DOHH2 (cell line): ENCODE measurements around the gene PRKN.

Experiments
- H3F3A ChIP-seq: fragments of 200-600 bp; sonication (generic), shearing (Covaris generic); 2 replicates; pipeline ENCODE4 v1.6.0; 2016; ENCODE audit warnings: antibody characterized with exemption, mild to moderate bottlenecking; ENCODE audit not compliant: control insufficient read depth, insufficient read depth
- H3K27ac ChIP-seq: fragments of 200-600 bp; sonication (generic); 2 replicates; pipeline ENCODE4 v1.5.1; 2014; ENCODE audit warnings: low read depth, mild to moderate bottlenecking, low read length, moderate library complexity
- H3K27me3 ChIP-seq: fragments of 200-600 bp; sonication (generic); 2 replicates; pipeline ENCODE4 v1.6.1; 2014; ENCODE audit warnings: mild to moderate bottlenecking, low read length, mixed read lengths; ENCODE audit not compliant: control insufficient read depth
- H3K36me3 ChIP-seq: fragments of 200-600 bp; sonication (generic); 2 replicates; pipeline ENCODE4 v1.6.1; 2014; ENCODE audit warnings: mild to moderate bottlenecking, low read length, moderate library complexity, mixed read lengths; ENCODE audit not compliant: control insufficient read depth
- H3K4me1 ChIP-seq: fragments of 200-600 bp; sonication (generic); 2 replicates; pipeline ENCODE4 v1.6.1; 2014; ENCODE audit warnings: mild to moderate bottlenecking, low read length, mixed read lengths; ENCODE audit not compliant: control insufficient read depth
- H3K4me2 ChIP-seq: fragments of 200-600 bp; sonication (generic); 2 replicates; pipeline ENCODE4 v1.6.0; 2014; ENCODE audit warnings: mild to moderate bottlenecking, low read length, moderate library complexity
- H3K4me3 ChIP-seq: fragments of 200-600 bp; sonication (generic); 2 replicates; pipeline ENCODE4 v1.5.1; 2014; ENCODE audit warnings: mild to moderate bottlenecking, low read length, mixed read lengths
- H3K79me2 ChIP-seq: fragments of 200-600 bp; sonication (generic); 2 replicates; pipeline ENCODE4 v1.6.1; 2014; ENCODE audit warnings: mild to moderate bottlenecking, low read length, mixed read lengths; ENCODE audit not compliant: control insufficient read depth
- H3K9me2 ChIP-seq: fragments of 200-600 bp; sonication (generic); replicated peaks from 2 replicates; pipeline ENCODE4 v1.6.1; 2014; ENCODE audit warnings: mild to moderate bottlenecking, low read length, mixed read lengths; ENCODE audit not compliant: control insufficient read depth
- H3K9me3 ChIP-seq: fragments of 200-600 bp; sonication (generic); 2 replicates; pipeline ENCODE4 v1.6.1; 2014; ENCODE audit warnings: antibody characterized with exemption, low read length, mixed read lengths; ENCODE audit not compliant: control insufficient read depth, insufficient read depth
- H4K20me1 ChIP-seq: fragments of 200-600 bp; sonication (generic); 2 replicates; pipeline ENCODE4 v1.6.0; 2014; ENCODE audit warnings: low read depth, mild to moderate bottlenecking, antibody characterized with exemption, low read length, moderate library complexity; ENCODE audit not compliant: control insufficient read depth, insufficient read depth
- CTCF ChIP-seq: fragments of 200-600 bp; sonication (generic); IDR thresholded peaks from one replicate; pipeline ENCODE4 v1.5.1; 2014; ENCODE audit warnings: antibody characterized with exemption, mild to moderate bottlenecking, low read depth, low read length; ENCODE audit not compliant: poor library complexity, severe bottlenecking
- EZH2phosphoT487 ChIP-seq: fragments of 200-600 bp; sonication (generic); IDR thresholded peaks from 2 replicates; pipeline ENCODE4 v1.6.1; 2017; ENCODE audit warnings: borderline replicate concordance, mild to moderate bottlenecking, antibody characterized with exemption, low read length, moderate library complexity, mixed read lengths

Gene PRKN

DNA sequence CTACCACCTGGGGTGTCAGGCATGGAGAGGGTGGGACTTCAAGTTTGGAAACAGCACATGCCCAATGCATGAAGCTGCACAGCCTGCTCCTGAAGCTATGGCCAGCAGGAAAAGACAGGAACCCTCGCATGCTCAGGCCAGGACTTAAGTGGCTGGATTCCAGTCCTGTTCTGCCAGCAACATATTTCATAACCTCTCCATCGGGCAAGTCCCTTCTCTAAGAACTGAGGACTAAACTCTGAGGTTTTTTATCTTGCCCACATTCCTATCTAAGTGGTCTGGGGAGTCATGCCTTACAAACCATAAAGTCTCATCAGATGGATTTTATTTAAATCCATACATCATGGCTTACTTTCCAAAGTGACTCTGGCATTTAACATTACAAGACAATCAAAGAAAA is 1426.2 kb downstream of the PRKN start:
- no peaks in the 10 kb centered on the region for H3K9me2 ChIP-seq
- H3K27me3 ChIP-seq = no peaks in the 10 kb centered on the region
- no peaks in the 10 kb centered on the region for H3K36me3 ChIP-seq
- no peaks in the 10 kb centered on the region for H4K20me1 ChIP-seq
- TF ChIP-seq EZH2phosphoT487 = no peak
- TF ChIP-seq CTCF = no peak
- H3K4me3 ChIP-seq = no peak overlapping the region
- no peak overlapping the region for H3K27ac ChIP-seq
- H3F3A ChIP-seq = no peaks in the 10 kb centered on the region
- no peak overlapping the region for H3K4me2 ChIP-seq
- H3K79me2 ChIP-seq = no peaks in the 10 kb centered on the region
- no peaks in the 10 kb centered on the region for H3K9me3 ChIP-seq
- no peaks in the 10 kb centered on the region for H3K4me1 ChIP-seq

DNA sequence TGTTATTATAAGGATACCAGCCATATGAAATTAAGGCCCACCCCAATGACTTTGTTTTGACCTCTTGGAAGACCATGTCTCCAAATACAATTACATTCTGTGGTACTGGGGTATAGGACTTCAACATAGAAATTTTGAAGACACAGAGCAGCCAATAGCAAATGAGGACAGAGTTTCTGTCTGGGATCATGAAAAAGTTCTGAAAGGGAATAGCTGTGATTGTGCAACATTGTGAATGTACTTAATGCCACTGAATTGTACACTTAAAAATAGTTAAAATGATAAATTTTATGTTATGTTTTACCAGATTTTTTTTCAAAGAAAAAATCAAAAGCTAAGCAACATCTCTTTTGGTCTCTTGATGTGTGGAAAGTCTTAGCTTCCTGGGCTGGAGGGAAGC is 1426.7 kb downstream of the PRKN start:
- TF ChIP-seq CTCF (no peak), EZH2phosphoT487 (no peak)
- no peak overlapping the region for H3K4me2 ChIP-seq

GRCh38 chr6:161299726-161300125 is 1427.8 kb downstream of the PRKN start:
- Histone ChIP-seq H3K36me3 (no peaks in the 10 kb centered on the region), H3K4me1 (no peaks in the 10 kb centered on the region), H3F3A (no peaks in the 10 kb centered on the region), H3K27ac (no peak overlapping the region), H3K9me2 (no peaks in the 10 kb centered on the region), H4K20me1 (no peaks in the 10 kb centered on the region), H3K4me2 (no peak overlapping the region), H3K27me3 (no peaks in the 10 kb centered on the region), H3K9me3 (no peaks in the 10 kb centered on the region), H3K79me2 (no peaks in the 10 kb centered on the region), H3K4me3 (no peak overlapping the region)
- TF ChIP-seq CTCF (no peak), EZH2phosphoT487 (no peak)

More for the DNA sequence above, 1426.7 kb downstream of the PRKN start:
- H3K4me1 ChIP-seq = no peaks in the 10 kb centered on the region
- no peaks in the 10 kb centered on the region for H3K27me3 ChIP-seq
- H3K9me2 ChIP-seq = no peaks in the 10 kb centered on the region
- H3K79me2 ChIP-seq = no peaks in the 10 kb centered on the region
- no peaks in the 10 kb centered on the region for H4K20me1 ChIP-seq
- no peak overlapping the region for H3K4me3 ChIP-seq
- no peaks in the 10 kb centered on the region for H3K36me3 ChIP-seq
- no peaks in the 10 kb centered on the region for H3F3A ChIP-seq
- H3K9me3 ChIP-seq = no peaks in the 10 kb centered on the region
- H3K27ac ChIP-seq = no peak overlapping the region
